Endodermal cell (in vitro differentiated cells): Measurements from ENCODE around the gene ZNF780A. TPM values are rescaled to one million over a fixed set of nuclear protein-coding genes. Genes with fewer than 3 reads are reported as not detected.

Source experiments
- DNase-seq: peaks from one replicate; pipeline ENCODE4 v3.0.0-alpha.2; 2017
- H3K27ac ChIP-seq: 2 replicates; pipeline ENCODE4 v1.5.1; 2013; ENCODE audit warnings: mild to moderate bottlenecking, low read depth, low read length, moderate library complexity
- H3K27me3 ChIP-seq: 2 replicates; pipeline ENCODE4 v1.6.1; 2013; ENCODE audit warnings: mild to moderate bottlenecking, low read length, moderate library complexity; ENCODE audit not compliant: insufficient read depth, control insufficient read depth, poor library complexity, severe bottlenecking
- H3K36me3 ChIP-seq: 2 replicates; pipeline ENCODE4 v1.7.0; 2013; ENCODE audit warnings: mild to moderate bottlenecking, low read length, moderate library complexity; ENCODE audit not compliant: control insufficient read depth, insufficient read depth
- H3K4me1 ChIP-seq: one replicate; pipeline ENCODE4 v1.7.0; 2013; ENCODE audit warnings: low read length; ENCODE audit not compliant: control insufficient read depth, insufficient read depth
- H3K4me3 ChIP-seq: 2 replicates; pipeline ENCODE4 v1.5.1; 2013; ENCODE audit warnings: mild to moderate bottlenecking, low read length, moderate library complexity
- H3K9ac ChIP-seq: 2 replicates; pipeline ENCODE4 v1.6.1; 2013; ENCODE audit warnings: mild to moderate bottlenecking, low read length, moderate library complexity; ENCODE audit not compliant: poor library complexity, severe bottlenecking; ENCODE audit errors: extremely low read depth
- H3K9me3 ChIP-seq: 2 replicates; pipeline ENCODE4 v1.6.1; 2013; ENCODE audit warnings: mild to moderate bottlenecking, low read length, moderate library complexity; ENCODE audit not compliant: control insufficient read depth
- H3K27ac Mint-ChIP-seq: 2 replicates; pipeline ENCODE4 v1.8.0; 2020; ENCODE audit warnings: mixed read lengths
- H3K27me3 Mint-ChIP-seq: 2 replicates; pipeline ENCODE4 v1.8.0; 2021; ENCODE audit warnings: mild to moderate bottlenecking, mixed read lengths; ENCODE audit not compliant: insufficient read depth
- H3K36me3 Mint-ChIP-seq: 2 replicates; pipeline ENCODE4 v1.8.0; 2020; ENCODE audit warnings: low read depth, mixed read lengths
- H3K4me1 Mint-ChIP-seq: 2 replicates; pipeline ENCODE4 v1.8.0; 2020; ENCODE audit warnings: mixed read lengths
- H3K4me3 Mint-ChIP-seq: 2 replicates; pipeline ENCODE4 v1.8.0; 2020; ENCODE audit warnings: mild to moderate bottlenecking, moderate library complexity, mixed read lengths
- H3K9me3 Mint-ChIP-seq: 2 replicates; pipeline ENCODE4 v1.8.0; 2020; ENCODE audit warnings: mild to moderate bottlenecking, mixed read lengths
- WGBS, 2 experiments: methylation state at CpG; one replicate each; pipeline versions ENCODE4 v1.1.5 to v1.1.7; 2013; ENCODE audit warnings: missing lambda C conversion rate in 2 of 2, mixed read lengths in 1 of 2; ENCODE audit not compliant: insufficient coverage in 1 of 2, insufficient read length in 1 of 2; 5-methylcytosine and 5-hydroxymethylcytosine counted together
- total RNA-seq, 2 donors: library from RNA; stranded (reverse); fragmentation: NEBNext Ultra II Directional in 1 of 2; extraction: Animal tissue kit (Norgen Biotek cat#: 25700) in 1 of 2; gene quantifications; 2 replicates in 1 of 2; 3 replicates in 1 of 2; pipeline ENCODE4 v1.2.1, GENCODE V29; 2021
- TF ChIP-seq, protein P1 (sequence below): fragments of 200-600 bp; sonication (generic); conservative IDR thresholded peaks from 2 replicates; pipeline ENCODE4 v1.5.0; 2021; ENCODE audit warnings: antibody characterized with exemption, mild to moderate bottlenecking

The ZNF780A gene
- total RNA-seq, 2 donors from 2014 or later: 20.5 to 21.2 TPM

DNA sequence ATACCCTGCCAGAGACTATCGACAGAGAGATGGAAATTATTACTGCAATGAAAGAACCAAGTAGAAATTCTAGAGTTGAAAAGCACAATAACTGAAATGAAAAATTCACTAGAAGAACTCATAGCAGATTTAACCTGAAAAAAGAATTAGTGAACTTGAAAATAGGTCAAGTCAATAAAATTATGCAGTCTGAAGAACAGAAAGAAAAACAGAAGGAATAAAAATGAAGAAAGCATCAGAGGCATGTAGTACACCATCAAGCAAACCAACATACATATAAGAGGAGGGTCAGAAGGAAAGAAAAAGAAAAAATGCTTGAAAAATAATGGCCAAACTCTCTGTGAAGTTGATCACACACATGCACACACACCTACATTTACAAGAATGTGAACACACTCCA, 31.1 kb downstream of the ZNF780A start:
- TF ChIP-seq, protein P1, sequence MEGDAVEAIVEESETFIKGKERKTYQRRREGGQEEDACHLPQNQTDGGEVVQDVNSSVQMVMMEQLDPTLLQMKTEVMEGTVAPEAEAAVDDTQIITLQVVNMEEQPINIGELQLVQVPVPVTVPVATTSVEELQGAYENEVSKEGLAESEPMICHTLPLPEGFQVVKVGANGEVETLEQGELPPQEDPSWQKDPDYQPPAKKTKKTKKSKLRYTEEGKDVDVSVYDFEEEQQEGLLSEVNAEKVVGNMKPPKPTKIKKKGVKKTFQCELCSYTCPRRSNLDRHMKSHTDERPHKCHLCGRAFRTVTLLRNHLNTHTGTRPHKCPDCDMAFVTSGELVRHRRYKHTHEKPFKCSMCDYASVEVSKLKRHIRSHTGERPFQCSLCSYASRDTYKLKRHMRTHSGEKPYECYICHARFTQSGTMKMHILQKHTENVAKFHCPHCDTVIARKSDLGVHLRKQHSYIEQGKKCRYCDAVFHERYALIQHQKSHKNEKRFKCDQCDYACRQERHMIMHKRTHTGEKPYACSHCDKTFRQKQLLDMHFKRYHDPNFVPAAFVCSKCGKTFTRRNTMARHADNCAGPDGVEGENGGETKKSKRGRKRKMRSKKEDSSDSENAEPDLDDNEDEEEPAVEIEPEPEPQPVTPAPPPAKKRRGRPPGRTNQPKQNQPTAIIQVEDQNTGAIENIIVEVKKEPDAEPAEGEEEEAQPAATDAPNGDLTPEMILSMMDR: no peak
- WGBS, 2 experiments: 90 to 94% methylated on average over 1 of the region's 1 CpG
- Histone ChIP-seq H3K9ac (no peak overlapping the region), H3K36me3 (no peaks in the 10 kb centered on the region), H3K9me3 (peaks cover 50% of the 10 kb centered on the region), H3K4me1 (no peaks in the 10 kb centered on the region), H3K27me3 (no peaks in the 10 kb centered on the region), H3K27ac (no peak overlapping the region), H3K4me3 (peak overlapping the region; percentile 49)
- DNase-seq: no peak
- H3K36me3 Mint-ChIP-seq: peaks cover 5% of the 10 kb centered on the region
- no peak overlapping the region for H3K27ac Mint-ChIP-seq
- H3K4me1 Mint-ChIP-seq: peaks cover 8% of the 10 kb centered on the region
- H3K27me3 Mint-ChIP-seq: no peaks in the 10 kb centered on the region
- no peak overlapping the region for H3K4me3 Mint-ChIP-seq
- peaks cover 36% of the 10 kb centered on the region for H3K9me3 Mint-ChIP-seq

DNA sequence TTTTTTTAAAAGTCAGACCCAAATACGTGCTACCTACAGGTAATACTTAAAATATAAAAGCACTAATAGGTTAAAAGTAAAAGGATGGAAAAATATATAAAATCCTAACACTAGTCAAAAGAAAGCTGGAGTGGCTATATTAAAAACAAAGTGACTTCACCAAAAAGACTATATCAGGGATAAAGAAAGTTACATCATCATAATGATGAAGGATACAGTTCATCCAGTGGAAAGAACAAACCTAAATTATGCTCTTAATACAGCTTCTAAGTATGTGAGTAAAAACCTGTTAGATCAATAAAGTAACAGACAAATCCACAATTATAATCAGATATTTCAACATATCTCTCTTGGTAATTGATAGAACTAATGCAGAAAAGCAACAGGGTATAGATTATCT, 33.6 kb downstream of the ZNF780A start:
- peaks cover 12% of the 10 kb centered on the region for H3K4me1 Mint-ChIP-seq
- Histone ChIP-seq H3K27ac (no peak overlapping the region), H3K27me3 (no peaks in the 10 kb centered on the region), H3K9me3 (peaks cover 56% of the 10 kb centered on the region), H3K4me3 (peak overlapping the region; percentile 99), H3K9ac (no peak overlapping the region), H3K36me3 (no peaks in the 10 kb centered on the region), H3K4me1 (no peaks in the 10 kb centered on the region)
- no CpG with 5 or more reads among the region's 1 CpG for WGBS, 2 experiments
- H3K27ac Mint-ChIP-seq: no peak overlapping the region
- peaks cover 27% of the 10 kb centered on the region for H3K36me3 Mint-ChIP-seq
- no peak for DNase-seq
- H3K9me3 Mint-ChIP-seq: peaks cover 29% of the 10 kb centered on the region
- H3K4me3 Mint-ChIP-seq: peak overlapping the region; percentile 100
- TF ChIP-seq, protein P1: no peak
- no peaks in the 10 kb centered on the region for H3K27me3 Mint-ChIP-seq

DNA sequence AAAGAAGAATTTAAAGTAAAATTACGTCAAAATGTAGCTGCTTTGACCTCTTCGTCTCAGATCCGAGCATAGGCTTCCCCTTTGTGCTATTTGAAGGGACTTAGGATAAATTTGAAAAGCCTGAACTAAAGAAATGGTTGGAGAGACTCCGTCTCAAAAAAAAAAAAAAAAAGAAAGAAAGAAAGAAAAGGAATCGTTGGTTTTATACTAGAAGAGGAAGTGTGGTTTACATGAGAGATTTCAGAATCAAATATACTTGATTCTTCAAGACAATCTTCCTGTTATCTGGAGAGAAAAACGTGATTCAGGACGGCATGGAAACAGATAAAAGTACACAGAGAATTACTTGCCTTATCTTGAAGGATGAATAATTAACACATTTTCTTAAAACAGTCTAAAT, 34.2 kb downstream of the ZNF780A start:
- Mint-ChIP-seq H3K4me1 (peaks cover 12% of the 10 kb centered on the region), H3K27me3 (no peaks in the 10 kb centered on the region), H3K9me3 (peaks cover 29% of the 10 kb centered on the region), H3K27ac (peak overlapping the region; percentile 97), H3K36me3 (peaks cover 30% of the 10 kb centered on the region), H3K4me3 (peak overlapping the region; percentile 100)
- DNase-seq: no peak
- Histone ChIP-seq H3K27me3 (no peaks in the 10 kb centered on the region), H3K9me3 (peaks cover 56% of the 10 kb centered on the region), H3K4me3 (peak overlapping the region; percentile 99), H3K27ac (peak overlapping the region; percentile 21), H3K4me1 (no peaks in the 10 kb centered on the region), H3K9ac (peak overlapping the region; percentile 75), H3K36me3 (peaks cover 1% of the 10 kb centered on the region)
- WGBS, 2 experiments: 18 to 23% methylated on average over 5 of the region's 7 CpGs
- TF ChIP-seq, protein P1: no peak
